K562 (cell line): ENCODE measurements around the gene GLG1. TPM values are rescaled to one million over a fixed set of nuclear protein-coding genes. Genes with fewer than 3 reads are reported as not detected.
A peak's percentile ranks its signal among the peaks of the same experiment; 100 is the strongest.

Experiments used
- ATAC-seq: fragments of 200-7000 bp; cut with Tn5 transposase; 3 replicates; pipeline ENCODE4 v1.9.1; 2020; ENCODE audit warnings: moderate library complexity
- BruUV-seq: library from RNA; stranded (reverse); fragments of 400-500 nt; replicated peaks from 2 replicates; lab custom pipeline; 2021; lab: Mats Ljungman, UMichigan
- CTCF ChIA-PET: fragments of 300-600 bp; formaldehyde crosslinking; extraction: SDS; loops from one replicate; lab custom pipeline; 2021; ENCODE audit warnings: low intra/inter-chr PET ratio; lab: Yijun Ruan, JAX
- POLR2A ChIA-PET: fragments of 300-600, 350-650 bp; sonication (Branson Sonifier 250); formaldehyde crosslinking; extraction: SDS; loops from one replicate; lab custom pipeline; 2021; ENCODE audit warnings: antibody characterized with exemption, inconsistent platforms; lab: Yijun Ruan, JAX
- DNase-seq, 4 experiments: peaks; one replicate each; pipeline versions ENCODE4 v3.0.0 to v3.0.0-alpha.2; 2011 to 2018; ENCODE audit warnings: low spot score in 3 of 4, mixed read lengths in 3 of 4; ENCODE audit errors: extremely low read depth in 1 of 4
- FAIRE-seq: peaks from 2 replicates; lab custom pipeline; 2011; peaks lifted over from hg19 to GRCh38; lab: Jason Lieb, UNC
- H2AFZ ChIP-seq: 2 replicates; pipeline ENCODE4 v1.6.0; 2011; ENCODE audit warnings: low read depth, low read length, control low read depth, inconsistent platforms
- H3K27ac ChIP-seq: fragments of 200-600 bp; 3 replicates; pipeline ENCODE4 v1.8.0; 2011; ENCODE audit warnings: low read depth, mild to moderate bottlenecking, control low read depth, inconsistent platforms, low read length, moderate library complexity, mixed read lengths; ENCODE audit errors: extremely low read depth
- H3K27me3 ChIP-seq, 2 experiments: fragments of 300-600 bp in 1 of 2; 2 replicates in 1 of 2; 3 replicates in 1 of 2; pipeline versions ENCODE4 v1.6.0 to v1.8.0; 2011; ENCODE audit warnings: inconsistent platforms in 2 of 2, low read length in 2 of 2, mild to moderate bottlenecking in 1 of 2, mixed read lengths in 1 of 2, moderate library complexity in 1 of 2; ENCODE audit not compliant: control insufficient read depth in 2 of 2, insufficient read depth in 2 of 2
- H3K36me3 ChIP-seq: fragments of 300-600 bp; 3 replicates; pipeline ENCODE4 v1.8.0; 2011; ENCODE audit warnings: mild to moderate bottlenecking, low read length, inconsistent platforms; ENCODE audit not compliant: control insufficient read depth, insufficient read depth
- H3K4me1 ChIP-seq, 2 experiments: fragments of 200-600 bp in 1 of 2; replicated peaks in 1 of 2; 2 replicates in 1 of 2; 3 replicates in 1 of 2; pipeline versions ENCODE4 v1.5.1 to v1.8.0; 2011; ENCODE audit warnings: inconsistent platforms in 2 of 2, low read length in 2 of 2, mild to moderate bottlenecking in 1 of 2, mixed read lengths in 1 of 2, moderate library complexity in 1 of 2; ENCODE audit not compliant: control insufficient read depth in 2 of 2, insufficient read depth in 2 of 2
- H3K4me2 ChIP-seq: 2 replicates; pipeline ENCODE4 v1.6.1; 2011; ENCODE audit warnings: low read length, control low read depth, inconsistent platforms, mixed read lengths; ENCODE audit not compliant: insufficient read depth
- H3K4me3 ChIP-seq: fragments of 200-600 bp; sonication (generic), shearing (Covaris generic); 2 replicates; pipeline ENCODE4 v1.5.1; 2016; ENCODE audit warnings: control low read depth, inconsistent platforms
- H3K79me2 ChIP-seq: fragments of 200-600 bp; 3 replicates; pipeline ENCODE4 v1.8.0; 2011; ENCODE audit warnings: low read length, inconsistent platforms; ENCODE audit not compliant: control insufficient read depth, insufficient read depth
- H3K9ac ChIP-seq, 2 experiments: 2 replicates each; pipeline versions ENCODE4 v1.6.0 to v1.6.1; 2011; ENCODE audit warnings: low read depth in 2 of 2, low read length in 2 of 2, control low read depth in 1 of 2, inconsistent platforms in 1 of 2, mild to moderate bottlenecking in 1 of 2, mixed read lengths in 1 of 2; ENCODE audit not compliant: insufficient read depth in 1 of 2
- H3K9me1 ChIP-seq: one replicate; pipeline ENCODE4 v1.6.0; 2011; ENCODE audit warnings: inconsistent platforms, mild to moderate bottlenecking, low read length, moderate library complexity; ENCODE audit not compliant: control insufficient read depth, insufficient read depth
- H3K9me3 ChIP-seq: replicated peaks from 2 replicates; pipeline ENCODE4 v1.5.1; 2011; ENCODE audit warnings: low read depth, low read length, inconsistent platforms; ENCODE audit not compliant: control insufficient read depth, insufficient read depth
- H4K20me1 ChIP-seq: replicated peaks from 2 replicates; pipeline ENCODE4 v1.6.1; 2011; ENCODE audit warnings: low read length, inconsistent platforms, mixed read lengths; ENCODE audit not compliant: control insufficient read depth, insufficient read depth
- ADNP ChIP-seq: fragments of 200-800 bp; sonication (Bioruptor generic); IDR thresholded peaks from 2 replicates; pipeline ENCODE4 v1.6.1; 2016; ENCODE audit warnings: missing genetic modification characterization, missing compliant biosample characterization
- ARNT ChIP-seq, 2 experiments: fragments of 450-650 bp; IDR thresholded peaks; 2 replicates each; pipeline ENCODE4 v1.6.1; 2016; ENCODE audit warnings: mild to moderate bottlenecking in 1 of 2
- CBFA2T3 ChIP-seq: fragments of 450-650 bp; IDR thresholded peaks from 2 replicates; pipeline ENCODE4 v1.6.1; 2017
- DPF2 ChIP-seq: fragments of 450-650 bp; IDR thresholded peaks from 2 replicates; pipeline ENCODE4 v1.6.1; 2016
- HCFC1 ChIP-seq: IDR thresholded peaks from 2 replicates; pipeline ENCODE4 v1.6.1; 2012; ENCODE audit warnings: low read depth, low read length, improper control_type of control experiment
- MNT ChIP-seq, 2 experiments: fragments of 450-650 bp; conservative IDR thresholded peaks; 2 replicates each; pipeline ENCODE4 v1.6.1; 2017; ENCODE audit warnings: mild to moderate bottlenecking in 2 of 2, moderate library complexity in 2 of 2
- PYGO2 ChIP-seq: fragments of 450-650 bp; IDR thresholded peaks from 2 replicates; pipeline ENCODE4 v1.6.1; 2016; ENCODE audit warnings: mild to moderate bottlenecking, missing genetic modification characterization, moderate library complexity, missing compliant biosample characterization
- SMARCC2 ChIP-seq: fragments of 450-650 bp; IDR thresholded peaks from 2 replicates; pipeline ENCODE4 v1.6.1; 2017; ENCODE audit warnings: antibody characterized with exemption, moderate library complexity, mild to moderate bottlenecking, low read depth
- TAL1 ChIP-seq: fragments of 450-650 bp; IDR thresholded peaks from 2 replicates; pipeline ENCODE4 v1.6.1; 2016; ENCODE audit warnings: mild to moderate bottlenecking
- ZNF121 ChIP-seq: sonication (generic); formaldehyde crosslinking; conservative IDR thresholded peaks from 2 replicates; pipeline ENCODE4 v1.8.0; 2022; ENCODE audit warnings: missing genetic modification reagents
- ZNF316 ChIP-seq: fragments of 450-650 bp; IDR thresholded peaks from 2 replicates; pipeline ENCODE4 v1.6.1; 2016
- WGBS: fragments of 100-300 bp; shearing (Covaris generic); methylation state at CpG from one replicate; pipeline ENCODE4 v1.1.6; 2016; ENCODE audit warnings: low coverage, mixed read lengths; ENCODE audit not compliant: insufficient coverage; ENCODE audit errors: missing lambda C conversion rate; 5-methylcytosine and 5-hydroxymethylcytosine counted together
- in situ Hi-C: fragments of 300-500 bp; cut with MboI; formaldehyde crosslinking; loops from 4 replicates; pipeline ENCODE4 v1.15.0; 2018; ENCODE audit warnings: inconsistent platforms, mixed read lengths
- intact Hi-C: fragments of 100-400 bp; cut with micrococcal nuclease; formaldehyde crosslinking; loops from 2 replicates; pipeline ENCODE4 v1.14.2; 2022
- polyA plus RNA-seq, 8 experiments: library from polyadenylated mRNA; depleted of rRNA in 4 of 8; stranded (reverse) in 5 of 8; unstranded in 3 of 8; fragments of >200 nt; fragmentation: Nextera tagmentation in 2 of 8; fragmentation: Illumina TruSeq in 1 of 8; extraction: Ambion mirVana in 2 of 8; extraction: Trizol in 1 of 8; gene quantifications; 2 replicates each; pipeline versions ENCODE4 v1.2.1 to v1.2.3, GENCODE V29; 2011 to 2014; ENCODE audit warnings: inconsistent platforms in 1 of 8, missing spikeins in 1 of 8
- total RNA-seq, 7 experiments: library from RNA; depleted of rRNA in 6 of 7; stranded (reverse); fragments of >200 nt in 6 of 7; fragmentation: Illumina TruSeq in 2 of 7; extraction: Trizol in 2 of 7; gene quantifications; 2 replicates each; pipeline versions ENCODE4 v1.2.1 to v1.2.3, GENCODE V29; 2011 to 2021; ENCODE audit warnings: low replicate concordance in 1 of 7

GLG1 gene
- total and polyA plus RNA-seq, 9 of the 15 experiments (the other 6 are each of a cell fraction or from before 2014, with no cell fraction given): 6.2 to 36.0 (median 23.6) TPM

GRCh38 chr16:74585846-74586443 lies 21.0 kb downstream of the GLG1 start:
- no peak for DNase-seq
- ChIA-PET CTCF (no interaction called here), POLR2A (interaction anchor here (0.7 kb wide), 2 partner anchors 9 to 14 kb away, joined by 3 read pairs; no protein-coding TSS in a partner anchor)
- Histone ChIP-seq H3K9ac (no peak overlapping the region), H2AFZ (no peak overlapping the region), H3K4me1 (peaks cover 0 to 8% of the 10 kb centered on the region in 2 experiments; a peak in 3 of 5 replicates), H3K4me2 (no peak overlapping the region), H3K36me3 (peaks cover 4% of the 10 kb centered on the region; the same call in 1 of the 3 replicates), H4K20me1 (peaks cover 10% of the 10 kb centered on the region; the same call in 1 of the 2 replicates), H3K9me1 (no peaks in the 10 kb centered on the region), H3K79me2 (peaks cover 52% of the 10 kb centered on the region), H3K27me3 (no peaks in the 10 kb centered on the region), H3K4me3 (no peak overlapping the region), H3K9me3 (no peaks in the 10 kb centered on the region), H3K27ac (no peak overlapping the region)
- peak; percentile 39; the same call in 2 of the 3 replicates for ATAC-seq
- no peak for TF ChIP-seq PYGO2 (tag)
- TF ChIP-seq SMARCC2: no peak
- TF ChIP-seq TAL1: peak; percentile 34
- peak; percentile 59 for TF ChIP-seq ZNF316
- TF ChIP-seq ZNF121 (CRISPR knock-in tag): peak; percentile 77
- peak; percentile 47; the same call in 1 of the 2 replicates for TF ChIP-seq ADNP (tag)
- no peak for TF ChIP-seq HCFC1
- TF ChIP-seq MNT (conservative IDR thresholded peaks at IDR 0.05): no peak
- TF ChIP-seq CBFA2T3: peak; percentile 47
- no peak for TF ChIP-seq ARNT (IDR thresholded peaks at IDR 0.05)
- TF ChIP-seq DPF2: 0 out of 2 replicates have a peak, but pooled peaks have one; percentile 23
- no peak for FAIRE-seq
- intact Hi-C loops (no loop called here), in situ Hi-C loops (no loop called here)
- WGBS: 31% methylated on average over 5 of the region's 6 CpGs
- no TSS peak for BruUV-seq
